GM19035 (cell line): Measurements from ENCODE around the gene HFE.
"Not testable (repeated sequence)": the region's sequence is repeated elsewhere in the genome, so short reads cannot be mapped to it uniquely, and the experiment has no call there.

Experiments used
- ATAC-seq: cut with Tn5 transposase; IDR thresholded peaks from one replicate; pipeline ENCODE4 v1.9.1; 2021; ENCODE audit not compliant: unreplicated experiment

The HFE gene, protein sequence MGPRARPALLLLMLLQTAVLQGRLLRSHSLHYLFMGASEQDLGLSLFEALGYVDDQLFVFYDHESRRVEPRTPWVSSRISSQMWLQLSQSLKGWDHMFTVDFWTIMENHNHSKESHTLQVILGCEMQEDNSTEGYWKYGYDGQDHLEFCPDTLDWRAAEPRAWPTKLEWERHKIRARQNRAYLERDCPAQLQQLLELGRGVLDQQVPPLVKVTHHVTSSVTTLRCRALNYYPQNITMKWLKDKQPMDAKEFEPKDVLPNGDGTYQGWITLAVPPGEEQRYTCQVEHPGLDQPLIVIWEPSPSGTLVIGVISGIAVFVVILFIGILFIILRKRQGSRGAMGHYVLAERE

DNA sequence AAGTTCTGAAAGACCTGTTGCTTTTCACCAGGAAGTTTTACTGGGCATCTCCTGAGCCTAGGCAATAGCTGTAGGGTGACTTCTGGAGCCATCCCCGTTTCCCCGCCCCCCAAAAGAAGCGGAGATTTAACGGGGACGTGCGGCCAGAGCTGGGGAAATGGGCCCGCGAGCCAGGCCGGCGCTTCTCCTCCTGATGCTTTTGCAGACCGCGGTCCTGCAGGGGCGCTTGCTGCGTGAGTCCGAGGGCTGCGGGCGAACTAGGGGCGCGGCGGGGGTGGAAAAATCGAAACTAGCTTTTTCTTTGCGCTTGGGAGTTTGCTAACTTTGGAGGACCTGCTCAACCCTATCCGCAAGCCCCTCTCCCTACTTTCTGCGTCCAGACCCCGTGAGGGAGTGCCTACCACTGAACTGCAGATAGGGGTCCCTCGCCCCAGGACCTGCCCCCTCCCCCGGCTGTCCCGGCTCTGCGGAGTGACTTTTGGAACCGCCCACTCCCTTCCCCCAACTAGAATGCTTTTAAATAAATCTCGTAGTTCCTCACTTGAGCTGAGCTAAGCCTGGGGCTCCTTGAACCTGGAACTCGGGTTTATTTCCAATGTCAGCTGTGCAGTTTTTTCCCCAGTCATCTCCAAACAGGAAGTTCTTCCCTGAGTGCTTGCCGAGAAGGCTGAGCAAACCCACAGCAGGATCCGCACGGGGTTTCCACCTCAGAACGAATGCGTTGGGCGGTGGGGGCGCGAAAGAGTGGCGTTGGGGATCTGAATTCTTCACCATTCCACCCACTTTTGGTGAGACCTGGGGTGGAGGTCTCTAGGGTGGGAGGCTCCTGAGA lies at the start of gene HFE:
HFE (plus strand) TSS at position 146 of the 832 bp plus-strand sequence; CDS start at position 158, 12 bp downstream.
- ATAC-seq, result no peak

DNA sequence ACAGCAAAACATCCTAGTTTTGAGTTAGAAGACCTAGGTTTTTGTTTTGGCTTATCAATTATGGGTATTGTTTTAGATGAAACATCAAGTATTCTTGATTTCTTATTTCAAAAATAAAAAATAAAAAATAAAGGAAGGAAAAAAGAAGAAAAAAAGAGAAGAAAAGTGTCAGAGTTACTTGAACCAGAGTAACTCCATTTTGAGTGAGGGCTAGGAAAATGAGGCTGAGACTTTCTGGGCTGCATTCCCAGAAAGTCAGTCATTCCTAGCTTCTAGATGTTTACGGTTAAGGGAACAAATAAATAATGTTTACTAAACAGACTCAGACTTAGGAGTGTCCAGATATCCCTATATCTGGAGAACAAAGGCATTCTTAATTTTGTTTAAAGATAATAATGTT lies 45.3 kb upstream of the HFE start:
- ATAC-seq, result no peak

DNA sequence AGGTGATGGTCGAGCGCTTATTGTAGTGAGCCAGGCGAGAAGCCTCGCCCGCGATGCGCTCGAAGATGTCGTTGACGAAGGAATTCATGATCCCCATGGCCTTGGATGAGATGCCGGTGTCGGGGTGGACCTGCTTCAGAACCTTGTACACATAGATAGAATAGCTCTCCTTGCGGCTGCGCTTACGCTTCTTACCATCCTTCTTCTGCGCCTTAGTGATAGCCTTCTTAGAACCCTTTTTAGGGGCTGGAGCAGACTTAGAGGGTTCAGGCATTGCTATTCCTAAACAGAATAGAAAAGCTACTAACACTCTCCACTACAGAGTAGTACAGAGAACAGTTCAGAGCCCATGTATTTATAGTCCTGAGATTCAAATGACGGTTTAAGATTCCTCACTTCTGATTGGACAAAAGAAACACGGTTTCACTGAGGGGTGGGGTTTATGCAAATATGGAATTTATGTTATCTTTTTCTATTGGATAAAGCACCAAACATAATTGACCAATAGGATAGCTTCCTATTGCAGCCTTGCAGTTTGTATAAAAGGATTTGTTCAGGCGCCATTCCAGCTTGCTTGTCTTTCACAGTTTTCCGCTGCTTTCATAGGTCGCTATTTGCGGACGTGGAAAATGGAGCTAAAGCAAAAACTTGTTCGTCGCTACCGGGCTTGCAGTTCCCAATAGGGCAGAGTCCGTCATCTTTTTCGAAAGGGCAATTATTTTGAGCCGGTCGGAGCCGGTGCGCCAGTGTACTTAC lies 43.7 kb upstream of the HFE start:
- peak; percentile 60 for ATAC-seq

DNA sequence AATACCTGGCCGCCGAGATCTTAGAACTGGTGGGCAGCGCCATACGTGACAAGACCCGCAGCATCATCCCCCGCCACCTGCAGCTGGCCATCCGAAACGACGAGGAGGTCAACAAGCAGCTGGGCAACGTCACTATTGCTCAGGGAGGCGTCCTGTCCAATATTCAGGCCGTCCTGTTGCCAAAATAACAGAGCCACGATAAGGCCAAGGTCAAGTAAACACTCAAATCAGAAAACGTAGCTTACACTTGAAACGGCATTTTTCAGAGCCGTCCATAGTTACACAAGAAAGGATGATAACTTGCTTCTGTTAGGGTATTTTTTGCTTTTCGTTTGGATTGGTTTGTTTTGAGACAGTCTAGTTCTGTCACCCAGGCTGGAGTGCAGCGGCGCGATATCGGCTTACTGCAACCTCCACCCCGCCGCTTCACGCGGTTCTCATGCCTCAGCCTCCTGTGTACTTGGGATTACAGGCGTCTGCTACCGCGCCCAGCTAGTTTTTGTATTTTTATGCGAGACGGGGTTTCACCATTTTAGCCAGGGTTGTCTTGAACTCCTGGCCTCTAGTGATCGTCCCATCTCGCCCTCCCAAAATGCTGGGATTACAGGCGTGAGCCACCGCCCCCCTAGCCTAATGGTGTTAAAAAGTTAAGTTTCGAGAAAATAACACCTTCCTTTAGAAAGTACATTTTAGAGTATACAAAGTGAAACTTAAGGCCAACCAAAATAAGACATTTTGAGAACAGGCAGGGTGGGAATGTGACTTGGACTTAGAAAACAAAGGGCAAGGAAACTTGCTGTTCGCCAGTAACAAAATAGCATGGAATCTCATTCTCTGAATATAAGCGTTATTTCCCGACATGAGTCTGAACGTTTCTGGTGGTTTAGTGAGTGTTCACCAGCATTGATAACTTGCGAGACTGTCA lies 42.8 kb upstream of the HFE start:
- ATAC-seq, result no peak

DNA sequence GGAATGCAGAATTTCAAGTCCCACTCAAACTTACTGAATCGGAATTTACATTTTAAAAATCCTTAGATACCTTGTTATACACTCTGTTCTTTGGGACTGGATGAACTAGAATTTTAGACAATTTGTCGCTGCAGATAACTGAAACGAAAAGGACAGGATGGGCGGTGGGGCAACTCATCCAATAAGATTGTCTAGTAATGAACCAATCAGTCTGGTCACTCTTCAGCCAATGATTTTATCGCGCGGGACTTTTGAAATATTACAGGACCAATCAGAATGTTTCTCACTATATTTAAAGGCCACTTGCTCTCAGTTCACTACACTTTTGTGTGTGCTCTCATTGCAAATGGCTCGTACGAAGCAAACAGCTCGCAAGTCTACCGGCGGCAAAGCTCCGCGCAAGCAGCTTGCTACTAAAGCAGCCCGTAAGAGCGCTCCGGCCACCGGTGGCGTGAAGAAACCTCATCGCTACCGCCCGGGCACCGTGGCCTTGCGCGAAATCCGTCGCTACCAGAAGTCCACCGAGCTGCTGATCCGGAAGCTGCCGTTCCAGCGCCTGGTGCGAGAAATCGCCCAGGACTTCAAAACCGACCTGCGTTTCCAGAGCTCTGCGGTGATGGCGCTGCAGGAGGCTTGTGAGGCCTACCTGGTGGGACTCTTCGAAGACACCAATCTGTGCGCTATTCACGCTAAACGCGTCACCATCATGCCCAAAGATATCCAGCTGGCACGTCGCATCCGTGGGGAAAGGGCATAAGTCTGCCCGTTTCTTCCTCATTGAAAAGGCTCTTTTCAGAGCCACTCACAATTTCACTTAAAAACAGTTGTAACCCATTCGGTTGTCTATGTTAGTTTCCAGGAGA lies 41.9 kb upstream of the HFE start:
- ATAC-seq, result peak; percentile 44

DNA sequence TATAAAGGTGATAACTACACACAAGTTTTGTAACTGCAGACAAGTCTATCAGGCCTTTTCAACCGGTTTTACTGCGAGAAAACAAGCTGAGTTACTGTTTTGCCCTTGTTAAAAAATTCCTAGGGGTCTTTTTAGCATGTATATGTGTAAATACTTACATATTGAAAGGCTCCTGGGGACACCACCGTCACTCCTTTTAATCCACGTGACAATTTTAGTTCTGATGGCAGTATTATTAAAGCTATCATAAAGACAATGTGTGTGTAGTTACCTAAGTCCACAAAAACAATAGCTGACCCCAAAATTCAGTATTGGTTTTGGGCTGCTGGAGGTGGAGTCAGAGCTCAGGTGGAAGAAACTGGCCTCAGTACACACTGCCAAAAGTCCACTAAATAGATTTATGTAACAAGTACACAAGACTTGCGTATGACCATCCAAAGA lies 41.3 kb upstream of the HFE start:
- no peak for ATAC-seq

DNA sequence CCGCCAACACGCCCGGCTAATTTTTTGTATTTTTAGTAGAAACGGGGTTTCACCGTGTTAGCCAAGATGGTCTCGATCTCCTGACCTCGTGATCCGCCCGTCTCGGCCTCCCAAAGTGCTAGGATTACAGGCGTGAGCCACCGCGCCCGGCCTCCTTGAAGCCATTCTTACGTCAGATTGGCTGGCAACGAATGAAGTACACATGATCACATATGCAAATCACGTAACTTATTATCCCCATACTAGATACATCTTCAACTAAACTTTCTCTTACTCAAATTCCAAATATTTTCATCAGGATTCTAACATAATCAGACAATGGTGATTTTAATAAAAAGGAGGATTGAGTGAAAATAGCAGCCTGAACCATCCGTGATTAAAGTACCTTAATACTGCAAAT lies 39.9 kb upstream of the HFE start:
- not testable (repeated sequence) for ATAC-seq

DNA sequence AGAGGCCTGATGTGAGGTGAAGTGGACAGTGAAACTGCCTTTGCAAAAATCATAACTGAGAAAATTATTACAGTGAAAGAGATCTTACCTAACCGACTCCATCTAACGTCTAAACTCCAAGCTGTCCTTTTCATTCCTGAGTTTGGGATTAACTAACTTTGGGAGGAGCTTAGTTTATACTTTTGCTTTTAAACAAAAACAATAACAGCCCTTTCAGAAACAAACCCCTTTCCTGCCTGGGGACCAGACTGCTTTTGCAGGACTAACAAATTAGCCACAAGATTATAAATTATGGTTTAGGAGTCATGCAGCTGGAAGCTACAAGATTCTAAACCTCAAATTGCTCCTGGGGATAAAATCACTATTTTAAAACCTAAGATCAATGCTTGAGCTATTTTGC lies 38.6 kb upstream of the HFE start:
- no peak for ATAC-seq

DNA sequence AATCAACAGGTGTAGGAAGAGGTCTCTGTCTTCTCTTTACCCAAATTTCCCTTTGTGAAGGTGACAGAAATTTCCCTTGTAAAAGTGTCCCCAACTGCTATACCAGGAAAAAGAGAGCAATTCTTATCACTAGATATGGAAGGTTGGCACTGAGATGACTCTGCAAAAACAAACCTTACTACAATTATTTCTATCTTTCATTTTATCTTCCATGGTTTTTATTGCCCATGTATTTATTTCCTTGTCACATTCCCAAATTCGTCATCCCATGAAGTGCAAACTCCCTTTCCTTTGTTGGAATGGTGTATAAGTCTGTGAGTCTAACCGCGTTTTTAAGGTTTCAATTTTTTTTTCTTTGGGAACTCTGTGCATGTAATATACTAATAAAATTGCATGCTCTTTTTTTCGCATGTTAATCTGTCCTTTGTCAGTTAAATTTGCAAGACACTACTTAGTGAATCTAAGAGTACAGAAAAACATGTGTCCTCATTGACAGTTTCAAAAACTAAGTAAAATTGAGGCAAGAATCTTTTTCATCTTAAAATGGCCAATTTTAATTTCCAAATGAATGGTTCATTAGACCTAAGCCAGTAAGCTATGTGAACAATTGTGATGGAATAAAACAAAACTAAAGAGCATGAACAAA lies 35.4 kb upstream of the HFE start:
- ATAC-seq, result no peak

DNA sequence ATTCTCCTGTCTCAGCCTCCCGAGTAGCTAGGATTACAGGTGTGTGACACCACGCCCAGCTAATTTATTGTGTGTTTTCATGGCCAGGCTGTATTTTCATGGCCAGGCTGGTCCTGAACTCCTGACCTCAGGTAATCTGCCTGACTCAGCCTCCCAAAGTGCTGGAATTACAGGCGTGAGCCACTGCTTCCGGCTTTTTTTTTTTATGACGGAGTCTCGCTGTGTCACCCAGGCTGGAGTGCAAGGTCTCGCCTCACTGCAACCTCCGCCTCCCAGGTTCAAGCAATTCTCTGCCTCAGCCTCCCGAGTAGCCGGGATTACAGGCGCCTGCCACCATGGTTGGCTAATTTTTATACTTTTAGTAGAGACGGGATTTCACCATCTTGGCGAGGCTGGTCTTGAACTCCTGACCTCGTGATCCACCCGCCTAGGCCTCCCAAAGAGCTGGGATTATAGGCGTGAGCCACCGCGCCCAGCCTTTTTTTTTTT lies 34.4 kb upstream of the HFE start:
- not testable (repeated sequence) for ATAC-seq

DNA sequence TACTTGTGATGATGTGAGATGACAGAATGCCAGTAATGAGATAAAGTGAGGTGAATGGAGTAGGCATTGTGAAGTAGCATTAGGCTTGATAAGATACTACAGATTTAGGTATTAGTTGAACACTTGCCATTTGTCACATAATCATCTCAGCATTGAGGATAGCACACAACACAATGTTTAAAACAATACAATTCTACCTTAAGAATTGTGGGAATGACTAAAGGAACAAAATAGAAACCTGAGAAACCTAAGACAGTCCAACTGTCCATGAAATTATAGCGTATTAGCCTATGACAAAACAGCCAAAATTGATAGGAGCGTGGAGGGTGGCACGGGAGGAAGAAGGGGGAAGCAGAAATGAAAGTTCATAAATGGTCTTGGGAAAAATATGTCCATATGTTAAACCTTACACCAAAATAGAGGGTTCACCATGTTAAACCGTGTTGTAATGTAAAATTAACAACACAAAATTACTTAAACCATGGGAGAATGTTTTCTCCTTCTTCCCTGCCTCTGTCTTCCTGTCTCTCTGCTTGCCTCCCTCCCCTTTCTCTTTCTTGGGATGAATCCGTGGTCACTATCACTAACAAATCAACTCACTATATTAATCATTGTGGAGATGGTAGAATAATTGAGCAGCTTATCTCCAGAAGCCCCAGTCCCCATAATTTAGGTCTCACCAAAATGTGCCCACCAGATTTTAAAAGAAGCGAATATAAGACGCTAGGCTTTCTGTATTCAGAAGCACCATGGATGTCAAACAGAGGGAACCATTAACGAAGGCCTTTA lies 33.0 kb upstream of the HFE start:
- no peak for ATAC-seq

DNA sequence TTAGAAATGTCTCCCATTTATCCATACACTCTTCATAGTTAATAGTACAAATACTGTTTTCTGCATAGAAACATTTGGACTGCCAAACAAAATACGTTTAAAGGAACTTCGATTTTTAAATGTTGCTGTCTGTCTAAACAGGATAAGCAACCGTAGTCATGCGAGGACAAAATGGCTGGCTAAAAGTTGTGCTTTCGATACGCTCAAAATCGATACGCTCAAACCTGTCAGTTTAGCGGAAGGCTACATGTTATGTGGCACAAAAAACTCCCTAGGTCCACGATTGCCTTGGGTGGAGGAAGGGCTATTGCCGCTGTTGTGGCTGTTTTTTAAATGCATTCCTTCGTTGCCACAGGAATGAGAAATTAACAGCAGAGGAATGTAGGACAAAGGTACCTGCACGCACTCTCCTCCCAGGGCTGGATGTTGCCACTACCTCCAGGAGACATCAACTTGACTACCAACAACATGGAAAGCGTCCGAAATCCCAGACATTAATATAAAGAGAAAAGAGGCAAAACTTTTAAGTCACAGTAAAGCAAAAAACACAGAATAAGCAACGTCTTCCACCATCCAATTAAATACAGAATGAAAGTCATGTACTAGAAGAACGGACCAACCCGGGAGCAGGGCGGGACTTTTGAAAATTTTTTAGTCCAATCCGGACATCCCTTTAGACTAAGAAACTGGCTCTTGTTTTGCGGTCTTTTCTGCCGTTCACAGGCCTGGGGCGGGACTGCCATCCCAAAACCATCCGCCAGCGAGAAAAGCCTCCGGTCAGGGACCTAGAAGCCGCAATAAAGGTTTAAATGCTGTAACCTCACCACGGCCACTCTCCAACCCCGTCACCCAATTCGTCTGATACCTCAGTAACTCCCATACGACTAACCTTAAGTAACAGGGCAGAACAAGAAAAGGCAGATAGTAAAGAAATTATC lies 32.2 kb upstream of the HFE start:
- ATAC-seq, result peak; percentile 47

DNA sequence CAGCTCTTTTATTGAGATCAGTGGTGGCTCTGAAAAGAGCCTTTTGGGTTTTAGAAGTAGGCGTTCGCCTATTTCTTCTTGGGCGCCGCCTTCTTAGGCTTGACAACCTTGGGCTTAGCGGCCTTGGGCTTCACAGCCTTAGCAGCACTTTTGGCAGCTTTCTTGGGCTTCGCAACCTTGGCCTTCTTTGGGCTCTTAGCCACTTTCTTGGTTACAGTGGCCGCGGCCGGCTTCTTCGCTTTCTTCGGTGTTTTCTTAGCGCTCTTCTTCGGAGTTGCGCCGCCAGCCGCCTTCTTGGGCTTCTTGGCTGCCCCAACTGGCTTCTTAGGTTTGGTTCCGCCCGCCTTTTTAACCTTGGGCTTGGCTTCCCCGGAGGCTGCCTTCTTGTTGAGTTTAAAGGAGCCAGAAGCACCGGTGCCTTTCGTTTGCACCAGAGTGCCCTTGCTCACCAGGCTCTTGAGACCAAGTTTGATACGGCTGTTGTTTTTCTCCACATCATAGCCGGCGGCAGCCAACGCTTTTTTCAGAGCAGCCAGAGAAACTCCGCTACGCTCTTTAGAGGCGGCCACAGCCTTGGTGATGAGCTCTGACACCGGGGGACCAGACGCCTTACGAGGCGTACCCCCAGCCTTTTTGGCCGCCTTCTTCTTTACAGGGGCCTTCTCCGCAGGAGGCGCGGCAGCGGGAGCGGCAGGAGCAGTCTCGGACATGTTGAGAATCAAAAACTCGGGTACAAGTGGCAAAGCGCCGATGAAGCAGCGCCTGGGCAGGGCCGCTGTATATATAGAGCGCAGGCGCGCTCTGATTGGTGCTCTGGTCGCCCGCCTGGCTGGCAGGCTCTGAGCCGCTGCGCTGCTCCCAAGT lies 31.3 kb upstream of the HFE start:
- peak; percentile 73 for ATAC-seq

DNA sequence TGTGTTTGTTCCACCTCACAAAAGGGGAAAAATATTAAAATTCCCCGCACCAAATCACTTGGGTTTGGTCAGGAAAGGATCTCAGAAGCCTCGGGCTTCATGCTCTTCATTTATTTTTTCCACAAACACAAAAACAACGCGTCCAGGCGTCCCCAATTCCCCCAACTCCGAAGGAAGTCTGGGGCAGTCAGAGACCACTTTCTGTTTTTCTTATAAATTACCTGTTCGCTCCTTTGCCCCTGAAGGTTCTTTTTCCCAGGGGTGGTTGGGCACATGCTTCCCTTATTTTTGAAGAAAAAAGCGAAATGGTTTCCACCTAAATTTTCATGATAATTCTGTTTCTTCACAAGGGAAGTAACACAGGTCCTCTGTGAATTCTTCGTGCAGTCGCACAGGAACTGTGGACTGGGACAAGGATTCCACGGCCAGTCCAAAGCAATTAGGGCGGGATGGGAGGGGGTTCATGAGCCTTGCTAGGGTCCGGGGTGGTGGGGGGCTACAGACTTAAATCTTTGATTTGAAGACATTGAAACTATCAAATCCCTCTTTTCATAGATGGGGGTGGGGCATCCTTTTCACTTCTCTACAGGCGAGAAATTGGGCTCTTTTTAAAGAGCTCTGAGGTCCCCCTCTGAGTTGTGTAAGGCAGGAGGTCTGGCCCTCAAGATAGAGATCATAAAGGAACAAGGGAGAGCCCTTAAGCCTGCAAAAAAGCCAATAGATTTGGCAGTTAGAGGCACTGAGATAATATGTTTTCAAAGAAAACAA lies 30.5 kb upstream of the HFE start:
- no peak for ATAC-seq

DNA sequence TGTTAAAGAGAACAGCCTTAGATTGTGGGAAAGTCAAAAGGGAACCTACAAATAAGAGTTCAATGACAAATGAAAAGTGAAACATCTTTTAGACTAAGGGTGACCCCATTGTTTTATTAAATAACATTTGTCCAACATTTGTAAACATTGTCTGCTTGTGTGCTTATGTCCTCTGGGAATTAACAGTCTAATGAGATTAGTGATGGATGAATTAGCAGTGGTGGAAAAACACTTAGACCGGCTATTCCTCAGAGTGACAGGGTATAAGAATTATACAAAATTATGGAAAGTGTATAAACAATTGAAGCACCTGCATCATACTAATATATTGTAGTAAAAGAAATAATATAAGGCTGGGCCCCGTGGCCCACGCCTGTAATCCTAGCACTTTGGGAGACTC lies 29.3 kb upstream of the HFE start:
- ATAC-seq, result no peak
